ENCODE measurements around the gene ANXA6.
"Not testable (repeated sequence)": the region's sequence is repeated elsewhere in the genome, so short reads cannot be mapped to it uniquely, and the experiment has no call there.

The ANXA6 gene

GRCh38 chr5:151179489-151179840 is 21.9 kb upstream of the ANXA6 start:
- no peak for DNase-seq

GRCh38 chr5:151178777-151179488 is 21.4 kb upstream of the ANXA6 start:
- no peak for DNase-seq

- no peak for DNase-seq
Measured at GRCh38 chr5:151178372-151178771, 20.8 kb upstream of the ANXA6 start.

- not testable (repeated sequence) for DNase-seq
Measured at GRCh38 chr5:151176268-151176667, 18.7 kb upstream of the ANXA6 start.

GRCh38 chr5:151174612-151175101 is 17.1 kb upstream of the ANXA6 start:
- no peak for DNase-seq

GRCh38 chr5:151173711-151174611 is 16.4 kb upstream of the ANXA6 start:
- DNase-seq, result no peak

GRCh38 chr5:151171529-151171928 is 13.9 kb upstream of the ANXA6 start:
- no peak for DNase-seq

GRCh38 chr5:151168602-151169344 is 11.2 kb upstream of the ANXA6 start:
- DNase-seq, result no peak

- no peak for DNase-seq
Measured at GRCh38 chr5:151167022-151167421, 9.4 kb upstream of the ANXA6 start.

- DNase-seq, result no peak
Measured at GRCh38 chr5:151164687-151165392, 7.3 kb upstream of the ANXA6 start.

GRCh38 chr5:151162776-151163175 is 5.2 kb upstream of the ANXA6 start:
- no peak for DNase-seq

GRCh38 chr5:151159649-151160373 is 2.2 kb upstream of the ANXA6 start:
- DNase-seq, result no peak

- no peak for DNase-seq
Measured at GRCh38 chr5:151158287-151158661, 695 bp upstream of the ANXA6 start.

- DNase-seq, result no peak
Measured at GRCh38 chr5:151156507-151157420, 815 bp downstream of the ANXA6 start.

- no peak for DNase-seq
Measured at GRCh38 chr5:151155775-151156506, 1.6 kb downstream of the ANXA6 start.

GRCh38 chr5:151154931-151155774 is 2.4 kb downstream of the ANXA6 start:
- no peak for DNase-seq

GRCh38 chr5:151153766-151154272 is 3.8 kb downstream of the ANXA6 start:
- no peak for DNase-seq

GRCh38 chr5:151153300-151153699 is 4.3 kb downstream of the ANXA6 start:
- no peak for DNase-seq

GRCh38 chr5:151151793-151152192 is 5.8 kb downstream of the ANXA6 start:
- no peak for DNase-seq

Data from NCI-H1048 (cell line).